SIG-M5 treated with dmso at 0.1 percent for 504 hours (cell line): ENCODE data around the gene UBN1.
A peak's percentile ranks its signal among the peaks of the same experiment; 100 is the strongest.

ENCODE experiments used
- DNase-seq: peaks from one replicate; lab custom pipeline; 2025; ENCODE audit not compliant: unreplicated experiment; lab: John Stamatoyannopoulos, UW

Gene UBN1

DNA sequence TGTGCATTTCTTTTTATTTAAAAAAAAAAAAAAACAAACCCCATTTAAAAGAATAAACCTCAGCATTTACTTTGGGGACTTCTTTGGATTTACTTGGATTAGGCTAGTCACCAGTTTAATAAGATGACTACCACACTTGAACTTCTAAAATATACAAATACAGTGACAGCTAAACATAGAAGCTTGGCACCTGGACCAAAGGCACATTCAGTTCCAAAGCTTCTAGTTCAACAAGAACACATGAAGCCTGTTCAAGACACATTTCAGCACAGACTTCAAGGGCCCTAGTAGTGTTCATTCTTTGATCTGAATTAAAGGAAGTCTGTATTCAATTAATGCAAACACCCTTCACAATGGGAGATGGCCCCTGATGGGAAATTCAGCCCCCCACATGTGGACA lies 33.2 kb upstream of the UBN1 start:
- DNase-seq, result no peak

DNA sequence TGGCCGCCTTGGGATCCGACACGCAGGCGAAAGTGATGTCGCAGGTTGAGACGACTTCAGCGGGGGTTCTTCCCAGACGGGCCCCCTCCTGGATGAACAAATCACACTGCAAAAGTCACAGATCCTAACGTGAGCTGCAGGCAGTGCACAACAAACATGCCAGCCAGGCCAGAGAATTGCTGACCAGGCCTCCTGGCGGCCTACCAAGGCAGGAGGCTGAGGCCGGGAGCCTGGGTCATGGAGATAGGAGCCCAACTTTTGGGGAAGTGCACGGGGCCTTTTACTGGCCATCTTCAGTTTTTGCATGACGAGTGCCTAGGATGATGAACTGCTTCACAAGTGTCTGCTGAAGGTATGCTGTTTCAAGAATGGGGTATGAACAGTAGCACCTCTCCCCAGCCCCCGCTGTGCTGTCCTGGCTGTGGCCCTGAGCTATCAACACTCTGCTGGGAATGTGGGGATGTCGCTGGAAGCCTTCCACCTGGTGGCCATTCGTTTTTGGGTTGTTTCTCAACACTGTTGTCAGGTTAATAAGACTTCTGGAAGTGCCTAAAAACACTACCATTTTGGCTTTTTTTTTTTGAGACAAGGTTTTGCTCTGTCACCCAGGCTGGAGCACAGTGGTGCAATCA lies 32.6 kb upstream of the UBN1 start:
- DNase-seq, result no peak

DNA sequence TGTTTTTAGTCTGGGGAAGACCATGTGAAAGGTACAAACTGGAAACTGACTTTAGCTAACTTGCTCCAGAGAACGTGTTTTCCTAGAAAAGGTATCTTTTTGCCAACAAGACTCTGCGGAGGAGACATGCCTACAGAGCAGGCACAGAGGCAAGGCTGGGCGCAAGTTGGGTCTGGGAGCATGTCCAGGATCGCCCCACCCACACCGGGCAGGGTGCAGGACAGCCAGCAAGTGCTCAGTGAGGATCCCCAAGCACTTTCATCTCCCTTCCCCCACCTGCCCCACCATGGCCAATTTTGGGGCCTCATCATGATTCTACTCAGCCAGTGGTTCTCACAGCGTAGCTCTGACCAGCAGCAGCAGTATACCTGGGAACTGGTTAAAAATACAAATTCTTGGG lies 26.6 kb upstream of the UBN1 start:
- no peak for DNase-seq

DNA sequence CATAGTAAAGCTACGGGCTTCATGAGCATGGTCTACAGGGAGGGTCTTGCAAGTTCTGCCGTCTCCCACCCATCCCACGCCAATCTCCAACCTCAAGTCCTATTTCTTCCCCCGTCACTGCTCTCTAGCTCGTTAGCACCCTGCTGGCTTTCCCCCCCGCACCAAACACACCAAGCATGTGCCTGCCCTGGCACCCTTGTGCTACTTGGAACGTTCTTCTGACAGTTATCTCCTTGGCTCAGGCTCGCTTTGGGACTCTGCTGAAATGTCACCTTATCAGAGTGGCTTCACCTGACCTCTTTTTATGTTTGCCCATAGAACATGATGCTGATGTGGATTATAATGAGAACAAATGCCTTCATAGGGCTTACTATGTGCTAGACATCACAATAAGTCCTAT lies 22.1 kb upstream of the UBN1 start:
- DNase-seq, result no peak

DNA sequence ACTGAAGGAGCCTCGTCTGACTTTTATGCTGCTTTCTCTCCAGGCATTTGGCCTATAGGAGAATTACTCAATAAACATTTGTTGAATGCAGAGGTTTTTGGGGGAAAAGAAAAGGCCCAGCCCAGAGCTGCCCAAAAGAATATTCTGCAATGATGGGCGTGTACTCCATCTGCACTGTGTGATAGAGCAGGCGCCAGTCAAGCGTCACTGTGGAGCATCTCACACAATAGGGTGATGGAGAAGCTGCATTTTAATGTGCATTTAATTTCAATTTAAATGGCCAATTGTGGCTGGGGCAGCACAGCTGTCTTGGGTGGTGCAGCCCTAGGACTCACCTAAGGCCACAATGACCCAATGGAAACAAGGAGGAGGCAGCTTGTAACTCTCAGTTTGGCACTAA lies 20.8 kb upstream of the UBN1 start:
- DNase-seq, result no peak

DNA sequence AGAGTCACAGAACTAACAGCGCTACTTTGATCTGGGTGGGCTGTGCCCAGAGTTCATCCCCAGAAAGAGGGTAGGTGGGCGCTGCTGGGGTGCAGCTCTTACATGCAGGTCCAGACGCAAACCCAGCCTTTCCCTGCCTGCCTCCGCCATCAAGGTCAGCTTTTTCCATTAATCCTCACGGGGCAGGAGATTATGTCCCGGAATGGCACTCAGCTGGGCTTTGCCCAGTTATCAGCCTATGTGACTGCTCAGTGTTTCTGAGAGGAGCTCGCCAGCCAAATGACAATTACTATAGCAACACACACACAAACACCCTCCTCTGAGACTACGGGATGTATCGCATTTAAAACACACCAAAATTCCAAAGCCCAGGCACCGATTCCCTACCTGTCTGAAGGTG lies 20.3 kb upstream of the UBN1 start:
- DNase-seq, result no peak

DNA sequence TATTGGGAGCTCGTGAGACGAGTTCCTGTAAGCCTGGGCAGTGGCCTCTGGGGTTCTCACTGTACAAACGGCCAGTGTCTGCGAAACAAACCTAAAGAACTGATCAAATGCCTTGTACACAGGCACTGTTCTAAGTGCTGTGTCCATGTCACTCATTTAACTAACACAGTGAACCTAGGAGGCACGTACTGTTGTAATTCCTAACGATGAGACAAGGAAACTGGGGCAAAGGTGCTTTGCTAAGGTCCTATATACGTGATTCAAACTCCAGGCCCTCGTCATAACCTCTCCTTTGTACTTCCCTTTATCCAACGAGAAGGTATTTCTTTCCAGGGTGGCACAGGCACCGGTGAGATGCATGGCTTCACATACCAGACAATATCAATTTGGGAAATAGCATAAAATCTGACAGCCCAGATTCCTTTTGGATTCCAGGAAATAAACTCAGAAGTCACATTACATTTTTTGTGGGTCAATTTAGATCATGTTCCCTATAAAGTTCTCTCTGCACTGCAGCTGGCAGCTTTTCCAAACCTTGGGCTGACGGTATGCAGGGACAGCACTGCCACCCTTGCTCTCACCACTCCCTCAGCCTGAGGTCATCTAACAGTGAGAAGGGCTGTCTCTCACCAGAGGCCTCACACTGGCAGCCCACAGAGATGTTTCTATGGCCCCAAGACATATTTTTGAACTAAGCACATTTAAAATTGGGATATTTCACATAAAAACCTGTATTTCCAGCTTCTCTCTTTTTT lies 18.5 kb upstream of the UBN1 start:
- no peak for DNase-seq

DNA sequence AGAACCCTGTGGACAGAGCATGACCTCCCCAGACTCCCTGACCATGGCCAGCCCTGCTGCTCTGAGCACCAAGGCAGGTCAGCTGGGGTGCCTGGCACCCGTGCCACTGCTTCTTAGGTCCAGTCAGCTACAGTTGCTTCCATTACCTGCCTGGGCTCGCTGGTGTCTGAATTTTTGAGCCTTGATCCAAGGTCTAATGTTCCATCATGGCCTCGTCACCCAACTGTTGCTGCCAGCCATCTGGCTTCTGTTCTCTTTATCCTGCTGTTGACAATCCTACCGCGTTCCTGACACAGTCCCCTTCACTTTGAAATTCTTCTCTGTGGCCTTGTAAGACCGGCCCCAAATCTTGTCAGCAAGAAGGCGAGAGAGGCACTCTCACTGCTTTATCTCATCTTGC lies 16.9 kb upstream of the UBN1 start:
- no peak for DNase-seq

DNA sequence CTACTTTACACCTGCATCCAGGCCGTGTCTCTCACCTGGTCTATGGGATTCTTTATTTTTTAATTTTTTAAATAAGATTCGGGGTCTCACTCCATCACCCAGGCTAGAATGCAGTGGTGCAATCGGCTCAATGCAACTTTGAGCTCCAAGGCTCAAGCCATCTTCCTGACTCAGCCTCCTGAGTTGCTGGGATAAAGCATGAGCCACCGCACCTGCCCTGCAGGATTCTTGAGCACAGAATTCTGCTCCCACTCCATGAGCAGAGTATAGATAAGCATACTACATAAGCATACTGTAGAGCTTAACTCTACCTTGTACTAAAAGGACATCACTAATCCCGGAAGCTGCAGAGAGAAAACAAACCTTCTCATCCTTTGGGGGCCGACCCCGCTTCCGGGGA lies 15.7 kb upstream of the UBN1 start:
- no peak for DNase-seq

DNA sequence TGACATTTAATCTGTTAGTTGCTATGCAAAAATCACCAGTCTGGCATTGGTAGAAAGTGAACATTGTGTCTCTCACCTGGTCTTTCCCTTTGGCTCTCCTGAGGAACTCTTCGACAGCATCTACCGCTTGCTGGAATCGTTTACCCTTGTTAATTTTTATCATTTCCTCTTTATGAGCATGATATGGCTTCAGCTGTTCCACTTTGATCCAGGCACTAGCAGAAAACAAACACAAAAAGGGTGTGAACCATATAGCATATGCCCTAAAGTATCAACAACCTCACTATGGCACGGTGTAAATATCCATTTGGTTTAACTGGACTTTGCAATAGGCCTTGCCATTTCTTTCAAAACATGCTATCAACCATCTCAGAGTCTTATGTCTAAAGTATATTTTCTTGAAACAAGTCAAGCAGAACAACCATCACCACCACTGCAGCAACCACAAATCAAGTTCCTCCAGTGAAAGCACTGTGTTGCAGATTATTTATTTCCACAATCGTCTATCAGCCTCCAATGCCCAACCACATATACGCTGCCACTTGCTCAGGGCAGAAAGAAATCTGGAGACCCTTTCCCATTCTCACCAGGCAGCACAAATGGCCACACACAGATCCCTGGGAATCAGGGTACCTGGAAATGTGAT lies 14.5 kb upstream of the UBN1 start:
- no peak for DNase-seq

DNA sequence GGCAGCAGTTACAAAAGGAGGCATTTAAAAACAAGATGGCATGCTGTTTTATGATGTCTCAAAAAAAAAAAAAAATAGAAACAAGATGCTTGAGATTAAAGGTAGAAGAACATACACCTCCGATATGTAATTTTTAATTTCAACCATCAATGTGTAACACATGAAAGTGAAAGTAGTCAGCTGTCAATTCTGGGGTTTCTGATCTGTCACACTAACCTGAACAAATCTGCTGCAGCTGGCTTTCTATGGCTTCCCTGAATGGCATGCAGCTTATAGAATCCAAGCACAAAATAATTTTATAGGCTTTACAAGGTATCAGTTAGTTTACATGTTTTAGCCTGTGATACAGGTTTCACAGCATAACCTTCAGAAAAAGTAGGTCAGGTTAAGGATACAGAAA lies 13.7 kb upstream of the UBN1 start:
- no peak for DNase-seq

DNA sequence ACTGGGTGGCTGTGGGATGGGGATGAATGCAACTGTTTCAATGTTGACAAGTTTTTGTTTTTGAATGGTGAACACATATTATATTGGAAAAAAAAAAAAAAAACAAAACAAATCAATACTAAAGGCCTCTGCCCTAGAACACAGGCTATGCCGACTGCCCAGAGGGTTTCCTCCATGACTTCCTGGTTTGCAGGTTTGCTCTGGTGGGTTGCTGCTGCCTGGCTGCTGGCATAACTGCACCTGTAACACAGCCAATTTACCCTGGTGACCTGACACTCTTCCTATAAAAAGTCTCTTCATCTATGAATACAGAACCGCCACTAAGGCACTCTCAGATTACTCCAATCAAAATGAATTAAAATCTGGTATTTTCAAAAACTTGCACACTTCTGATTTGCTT lies 10.6 kb upstream of the UBN1 start:
- DNase-seq, result no peak

DNA sequence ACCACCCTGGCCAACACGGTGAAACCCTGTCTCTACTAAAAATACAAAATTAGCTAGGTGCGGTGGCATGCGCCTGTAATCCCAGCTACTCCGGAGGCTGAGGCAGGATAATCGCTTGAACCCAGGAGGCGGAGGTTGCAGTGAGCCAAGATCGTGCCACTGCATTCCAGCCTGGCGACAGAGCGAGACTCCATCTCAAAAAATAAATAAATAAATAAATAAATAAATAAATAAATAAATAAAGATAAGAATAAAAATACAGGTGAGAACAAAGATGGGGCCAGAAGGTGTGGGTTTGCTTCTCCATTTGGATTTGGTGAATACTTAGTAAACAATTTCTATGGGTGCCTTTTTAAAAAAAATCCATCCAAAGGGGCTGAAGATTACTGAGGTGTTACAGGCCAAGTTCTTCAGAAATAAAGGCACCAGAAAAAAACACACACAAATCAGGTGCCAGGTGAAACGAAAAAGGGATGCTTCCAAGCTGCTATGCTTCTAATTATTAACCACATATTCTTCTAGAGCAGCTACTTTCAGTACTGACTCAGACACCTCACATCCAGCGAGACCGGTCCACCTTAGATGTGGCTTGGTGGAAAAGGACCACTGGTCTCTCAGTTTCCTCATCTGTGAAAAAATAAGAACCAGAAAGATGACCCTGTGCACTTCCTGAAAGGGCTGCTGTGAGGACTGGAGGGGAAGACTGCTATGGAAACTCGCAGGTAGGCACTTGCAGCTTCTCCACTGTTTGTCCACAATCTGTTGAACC lies 9.4 kb upstream of the UBN1 start:
- no peak for DNase-seq

DNA sequence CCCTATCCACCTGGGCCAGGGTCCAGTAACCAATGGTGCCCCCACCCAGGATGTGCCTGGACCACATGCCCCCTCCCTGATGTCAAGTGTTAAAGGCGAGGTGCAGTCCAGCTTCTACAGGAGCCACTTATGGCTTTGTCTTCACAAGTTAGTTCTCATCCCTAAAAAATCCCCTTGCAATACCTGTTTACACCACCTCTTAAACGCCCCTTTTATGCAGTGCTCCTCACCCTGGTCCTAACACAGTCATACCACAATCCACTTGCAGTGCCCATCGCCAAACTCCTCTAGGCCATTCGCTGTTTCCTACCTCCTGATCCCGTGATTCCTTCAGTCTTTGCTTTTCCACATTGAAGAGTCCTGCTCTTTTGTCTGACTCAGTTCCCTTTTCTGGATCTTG lies 7.3 kb upstream of the UBN1 start:
- DNase-seq, result no peak

DNA sequence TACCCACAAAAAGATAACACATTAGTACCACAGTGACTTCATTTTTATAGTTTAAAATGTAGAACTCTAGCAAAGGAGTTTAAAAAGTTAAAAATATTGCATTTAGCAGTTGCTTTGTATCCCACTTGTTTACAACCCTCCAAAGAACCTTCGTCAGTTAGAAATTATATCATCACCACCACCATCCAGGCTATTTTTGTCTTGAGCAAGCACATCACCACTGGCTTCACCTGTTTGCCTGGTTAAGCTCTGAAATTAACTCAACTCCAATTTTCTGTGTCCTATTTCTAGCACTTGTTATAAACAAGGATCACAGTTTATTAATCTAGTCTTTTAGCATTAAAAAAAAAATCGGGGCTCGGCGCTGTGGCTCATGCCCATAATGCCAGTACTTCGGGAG lies 6.3 kb upstream of the UBN1 start:
- DNase-seq, result no peak

DNA sequence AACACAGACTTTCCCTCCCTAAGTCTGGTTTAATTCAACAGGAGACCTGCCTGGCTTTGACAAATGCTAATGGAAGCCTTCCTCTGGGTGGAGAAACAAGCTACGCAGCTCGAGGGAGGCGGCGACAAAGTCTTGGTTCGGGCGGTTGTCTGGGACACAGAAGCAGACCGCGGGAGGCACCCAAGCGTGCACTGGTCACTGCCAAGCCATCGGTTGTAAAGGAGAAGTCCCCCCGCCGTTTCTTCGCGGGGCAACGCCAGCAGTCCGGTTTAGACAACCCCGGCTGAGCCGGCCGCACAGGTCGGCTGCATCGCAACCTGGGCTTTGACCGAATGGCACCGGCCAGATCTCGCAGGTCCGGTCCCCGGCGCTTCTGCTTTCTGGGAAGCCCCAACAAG lies 779 bp upstream of the UBN1 start:
- peak; percentile 9 for DNase-seq

DNA sequence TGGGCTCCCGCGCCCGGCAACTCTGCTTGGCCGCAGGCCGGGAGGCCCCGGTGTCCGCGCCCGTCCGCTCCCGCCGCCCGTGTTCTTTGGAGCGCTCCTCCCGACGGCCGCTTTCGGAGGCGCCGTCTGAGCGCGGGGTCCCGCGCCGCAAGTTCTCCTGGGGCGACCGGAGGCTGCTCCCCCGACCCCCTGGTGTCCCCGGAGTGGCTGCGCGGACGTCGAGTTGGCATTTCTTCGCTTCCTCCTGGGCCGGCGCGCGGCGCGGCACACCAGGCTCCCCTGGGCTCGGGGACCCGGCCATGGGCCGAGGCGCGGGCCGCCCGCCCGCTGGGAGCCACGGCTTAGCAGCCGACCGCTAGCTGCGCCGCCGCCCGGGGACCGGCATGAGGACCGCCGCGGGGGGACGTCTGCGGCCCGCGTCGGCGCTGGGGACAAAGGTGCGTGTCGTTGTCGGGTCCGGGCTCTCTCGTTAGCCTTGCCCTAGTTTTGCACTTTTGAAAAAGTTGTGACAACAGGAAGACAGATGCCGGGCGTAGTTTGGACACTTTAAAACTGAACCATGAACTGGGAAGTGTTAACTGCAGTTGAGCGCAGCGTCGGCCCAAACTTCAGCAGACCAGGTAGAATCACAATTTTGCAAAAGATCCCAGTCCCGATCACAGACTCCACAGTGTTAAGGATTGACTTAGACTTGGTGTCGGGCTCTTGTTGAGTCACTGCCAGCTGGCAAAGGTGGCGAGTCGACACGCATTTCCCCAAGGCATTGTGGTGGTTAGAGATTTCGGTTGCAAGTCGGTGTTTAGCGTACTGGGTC lies 700 bp downstream of the UBN1 start:
- peak; percentile 41 for DNase-seq

DNA sequence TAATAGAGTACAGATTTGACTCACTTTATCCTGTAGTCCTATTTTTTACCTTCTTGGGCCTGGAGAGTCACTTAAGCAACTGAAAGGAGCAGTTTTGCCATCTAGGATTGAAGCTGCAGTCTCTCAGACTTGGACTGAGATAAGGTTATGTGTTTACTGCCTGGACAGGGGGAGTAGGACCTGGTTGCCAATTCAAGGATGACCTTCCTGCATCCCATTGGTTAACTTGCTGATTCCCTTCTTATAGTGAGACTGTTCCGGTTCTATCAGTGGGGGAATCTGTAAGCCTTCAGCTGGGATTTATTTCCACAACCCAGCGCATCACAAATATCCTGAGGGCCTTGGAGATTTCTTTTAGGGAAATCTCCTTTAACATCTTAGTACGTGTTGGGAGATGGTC lies 2.9 kb downstream of the UBN1 start:
- no peak for DNase-seq

DNA sequence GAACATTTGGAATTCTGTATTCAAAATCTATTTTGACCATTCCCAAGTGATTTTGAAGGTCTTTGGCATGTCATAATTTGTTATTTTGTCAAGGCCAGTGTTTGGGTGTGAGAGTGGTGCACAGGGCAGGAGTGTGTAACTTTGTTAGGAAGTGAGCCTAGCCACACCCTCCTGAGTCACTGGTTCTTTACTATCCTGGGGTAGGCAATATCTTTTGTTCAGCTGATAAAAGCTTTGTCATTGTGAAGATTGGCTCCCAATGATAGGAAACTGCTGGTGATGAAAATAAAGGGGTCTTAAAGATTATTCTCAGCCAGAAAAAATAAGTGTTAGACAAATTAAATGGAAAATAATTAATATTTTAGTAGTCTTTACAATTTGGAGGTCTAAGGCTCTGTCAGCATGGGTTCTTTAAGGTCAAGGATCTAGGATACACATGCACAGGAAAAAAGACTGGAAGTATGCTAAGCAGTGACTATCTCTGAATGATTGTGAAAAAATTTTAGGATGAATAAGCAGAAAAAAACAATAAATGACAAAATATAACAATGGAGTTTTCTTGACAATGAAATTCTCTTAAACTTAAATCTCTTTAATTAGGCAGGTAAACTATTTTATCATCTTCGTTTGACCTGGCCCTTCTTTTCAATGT lies 5.1 kb downstream of the UBN1 start:
- peak; percentile 8 for DNase-seq

DNA sequence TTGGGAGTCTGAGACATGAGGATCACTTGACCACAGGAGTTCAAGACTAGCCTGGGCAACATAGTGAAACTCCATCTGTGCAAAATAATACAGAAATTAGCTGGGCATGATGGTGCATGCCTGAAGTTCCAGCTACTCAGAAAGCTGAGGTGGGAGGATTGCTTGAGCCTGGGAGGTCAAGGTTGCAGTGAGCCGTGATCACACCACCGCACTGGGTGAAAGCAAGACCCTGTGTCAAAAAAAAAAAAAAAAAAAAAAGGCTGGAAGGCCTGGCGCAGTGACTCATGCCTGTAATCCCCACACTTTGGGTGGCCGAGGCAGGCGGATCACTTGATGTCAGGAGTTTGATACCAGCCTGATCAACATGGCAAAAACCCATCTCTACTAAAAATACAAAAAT lies 8.1 kb downstream of the UBN1 start:
- no peak for DNase-seq

DNA sequence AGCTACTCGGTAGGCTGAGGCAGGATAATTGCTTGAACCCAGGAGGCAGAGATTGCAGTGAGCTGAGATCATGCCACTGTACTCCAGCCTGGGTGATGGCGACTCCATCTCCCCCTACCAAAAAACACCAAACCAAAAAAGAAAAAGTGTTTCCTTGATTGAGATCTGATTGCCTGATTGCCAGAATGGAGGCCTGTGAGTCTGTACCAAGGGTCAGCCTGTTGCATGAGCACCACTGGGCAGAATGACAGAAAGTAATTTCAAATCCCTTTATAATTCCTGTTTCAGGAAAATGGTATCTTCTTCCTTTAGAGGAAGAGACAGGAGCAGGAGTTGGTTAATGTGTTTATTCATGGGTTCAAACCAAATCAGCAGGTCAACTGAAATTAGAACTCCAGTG lies 8.5 kb downstream of the UBN1 start:
- DNase-seq, result no peak
